Neuronal stem cell (in vitro differentiated cells): ENCODE measurements around the gene FAAP100.
A peak's percentile ranks its signal among the peaks of the same experiment; 100 is the strongest.

Experiments
- DNase-seq: peaks from one replicate; pipeline ENCODE4 v3.0.0-alpha.2; 2013; ENCODE audit warnings: low spot score
- H2AFZ ChIP-seq: one replicate; pipeline ENCODE4 v1.6.1; 2013; ENCODE audit warnings: mild to moderate bottlenecking, low read length, inconsistent platforms
- H2AK5ac ChIP-seq: 2 replicates; pipeline ENCODE4 v1.6.1; 2013; ENCODE audit warnings: low read depth, mild to moderate bottlenecking, inconsistent platforms, low read length, moderate library complexity, mixed read lengths
- H2BK120ac ChIP-seq: 2 replicates; pipeline ENCODE4 v1.6.1; 2013; ENCODE audit warnings: low read depth, mild to moderate bottlenecking, inconsistent platforms, low read length, moderate library complexity, mixed read lengths
- H2BK12ac ChIP-seq: one replicate; pipeline ENCODE4 v1.6.1; 2013; ENCODE audit warnings: low read length, inconsistent platforms
- H2BK15ac ChIP-seq: 2 replicates; pipeline ENCODE4 v1.6.1; 2013; ENCODE audit warnings: mild to moderate bottlenecking, low read length, inconsistent platforms, mixed read lengths
- H2BK5ac ChIP-seq: one replicate; pipeline ENCODE4 v1.6.1; 2013; ENCODE audit warnings: inconsistent platforms, mild to moderate bottlenecking, low read length, moderate library complexity
- H3K14ac ChIP-seq: one replicate; pipeline ENCODE4 v1.6.1; 2013; ENCODE audit warnings: low read length, inconsistent platforms
- H3K18ac ChIP-seq: 2 replicates; pipeline ENCODE4 v1.6.1; 2013; ENCODE audit warnings: low read length, inconsistent platforms
- H3K23ac ChIP-seq: 2 replicates; pipeline ENCODE4 v1.6.1; 2013; ENCODE audit warnings: low read depth, mild to moderate bottlenecking, mixed read lengths, low read length, inconsistent platforms; ENCODE audit not compliant: poor library complexity
- H3K27ac ChIP-seq: replicated peaks from 3 replicates; pipeline ENCODE4 v1.5.1; 2013; ENCODE audit warnings: low read length, inconsistent platforms
- H3K27me3 ChIP-seq, 3 experiments: 2 replicates each; pipeline ENCODE4 v1.6.1; 2013; ENCODE audit warnings: low read length in 3 of 3, mild to moderate bottlenecking in 2 of 3, inconsistent platforms in 1 of 3, low read depth in 1 of 3, mixed read lengths in 1 of 3, moderate library complexity in 1 of 3; ENCODE audit not compliant: control insufficient read depth in 3 of 3, insufficient read depth in 3 of 3
- H3K36me3 ChIP-seq, 2 donors: replicated peaks in 1 of 2; 2 replicates each; pipeline ENCODE4 v1.6.1; 2013; ENCODE audit warnings: low read length in 2 of 2; ENCODE audit not compliant: control insufficient read depth in 2 of 2, insufficient read depth in 2 of 2
- H3K4ac ChIP-seq: 2 replicates; pipeline ENCODE4 v1.6.1; 2013; ENCODE audit warnings: inconsistent platforms, mild to moderate bottlenecking, low read length, moderate library complexity
- H3K4me1 ChIP-seq, 2 donors: 1 replicate in 1 of 2; 2 replicates in 1 of 2; pipeline ENCODE4 v1.6.1; 2013; ENCODE audit warnings: low read length in 2 of 2, low read depth in 1 of 2; ENCODE audit not compliant: control insufficient read depth in 2 of 2, insufficient read depth in 1 of 2
- H3K4me2 ChIP-seq: one replicate; pipeline ENCODE4 v1.6.1; 2013; ENCODE audit warnings: mild to moderate bottlenecking, low read length, inconsistent platforms; ENCODE audit not compliant: insufficient read depth, poor library complexity, severe bottlenecking
- H3K4me3 ChIP-seq, 2 donors: 2 replicates each; pipeline ENCODE4 v1.5.1; 2013; ENCODE audit warnings: low read length in 2 of 2, mild to moderate bottlenecking in 2 of 2, inconsistent platforms in 1 of 2, moderate library complexity in 1 of 2
- H3K79me1 ChIP-seq: one replicate; pipeline ENCODE4 v1.6.1; 2013; ENCODE audit warnings: low read depth, mild to moderate bottlenecking, inconsistent platforms, low read length, moderate library complexity
- H3K9ac ChIP-seq: one replicate; pipeline ENCODE4 v1.6.1; 2013; ENCODE audit warnings: mild to moderate bottlenecking, low read depth, low read length, inconsistent platforms; ENCODE audit not compliant: poor library complexity
- H3K9me3 ChIP-seq, 2 donors: replicated peaks in 1 of 2; 2 replicates each; pipeline versions ENCODE3 to v1.6.1; 2013; ENCODE audit warnings: low read length in 2 of 2, mild to moderate bottlenecking in 2 of 2, inconsistent platforms in 1 of 2, low read depth in 1 of 2, mixed read lengths in 1 of 2, moderate library complexity in 1 of 2; ENCODE audit not compliant: control insufficient read depth in 2 of 2, insufficient read depth in 1 of 2
- H4K8ac ChIP-seq: one replicate; pipeline ENCODE4 v1.6.1; 2013; ENCODE audit warnings: low read depth, mild to moderate bottlenecking, inconsistent platforms, low read length, moderate library complexity
- H4K91ac ChIP-seq: one replicate; pipeline ENCODE4 v1.6.1; 2013; ENCODE audit warnings: low read length, low read depth, mild to moderate bottlenecking, inconsistent platforms; ENCODE audit not compliant: poor library complexity
- WGBS, 2 donors: extraction: QIAGEN DNeasy Blood & Tissue Kit; methylation state at CpG; one replicate each; pipeline ENCODE4 v1.1.7; 2013; ENCODE audit warnings: missing lambda C conversion rate in 2 of 2, mixed read lengths in 1 of 2; ENCODE audit not compliant: insufficient read length in 2 of 2, insufficient replicate concordance in 1 of 2; ENCODE audit errors: extremely low coverage in 2 of 2; 5-methylcytosine and 5-hydroxymethylcytosine counted together

The FAAP100 gene

GRCh38 chr17:81518113-81518784 is 33.9 kb downstream of the FAAP100 start:
- peak overlapping the region; percentile 47 for H3K14ac ChIP-seq
- H2AK5ac ChIP-seq: peak overlapping the region; percentile 94
- no CpG with 5 or more reads among the region's 24 CpGs for WGBS, 2 donors
- H3K36me3 ChIP-seq: no peaks in the 10 kb centered on the region
- H3K4me3 ChIP-seq: no peak overlapping the region
- H2BK15ac ChIP-seq: no peak overlapping the region
- H3K27me3 ChIP-seq: peaks cover 0 to 43% (median 14%) of the 10 kb centered on the region in 3 experiments
- H3K9me3 ChIP-seq: no peaks in the 10 kb centered on the region
- H3K18ac ChIP-seq: peak overlapping the region; percentile 77
- H3K4ac ChIP-seq: no peak overlapping the region
- H2BK5ac ChIP-seq: no peak overlapping the region
- peak overlapping the region; percentile 44 for H3K9ac ChIP-seq
- peaks cover 23 to 32% of the 10 kb centered on the region in 2 donors for H3K4me1 ChIP-seq
- H3K23ac ChIP-seq: peak overlapping the region; percentile 97
- H3K79me1 ChIP-seq: peaks cover 12% of the 10 kb centered on the region
- H4K8ac ChIP-seq: no peak overlapping the region
- no peak overlapping the region for H2AFZ ChIP-seq
- no peak overlapping the region for H2BK12ac ChIP-seq
- no peak overlapping the region for H2BK120ac ChIP-seq
- DNase-seq: no peak
- H3K27ac ChIP-seq: no peak overlapping the region
- H3K4me2 ChIP-seq: peak overlapping the region; percentile 69
- H4K91ac ChIP-seq: no peak overlapping the region

GRCh38 chr17:81517339-81518112 is 34.6 kb downstream of the FAAP100 start:
- Histone ChIP-seq H3K79me1 (peaks cover 12% of the 10 kb centered on the region), H4K8ac (no peak overlapping the region), H3K27me3 (peaks cover 0 to 41% (median 14%) of the 10 kb centered on the region in 3 experiments), H2BK12ac (no peak overlapping the region), H3K27ac (no peak overlapping the region), H3K9me3 (no peaks in the 10 kb centered on the region), H3K4me3 (no peak overlapping the region), H2BK5ac (peak overlapping the region; percentile 39), H3K4me1 (peaks cover 21 to 26% of the 10 kb centered on the region in 2 donors), H3K4ac (peak overlapping the region; percentile 66), H3K14ac (no peak overlapping the region), H3K18ac (peak overlapping the region; percentile 17), H4K91ac (no peak overlapping the region), H2AK5ac (peak overlapping the region; percentile 58), H3K9ac (no peak overlapping the region), H3K23ac (peak overlapping the region; percentile 6), H3K36me3 (no peaks in the 10 kb centered on the region), H2BK120ac (no peak overlapping the region), H2BK15ac (no peak overlapping the region), H2AFZ (no peak overlapping the region), H3K4me2 (no peak overlapping the region)
- WGBS, 2 donors: no CpG with 5 or more reads among the region's 24 CpGs
- DNase-seq: no peak

GRCh38 chr17:81517009-81517338 is 35.2 kb downstream of the FAAP100 start:
- H3K4me1 ChIP-seq: peaks cover 21 to 29% of the 10 kb centered on the region in 2 donors
- peaks cover 0 to 37% (median 14%) of the 10 kb centered on the region in 3 experiments for H3K27me3 ChIP-seq

GRCh38 chr17:81516439-81516838 is 35.7 kb downstream of the FAAP100 start:
- no peaks in the 10 kb centered on the region for H3K9me3 ChIP-seq
- no peak overlapping the region for H2AFZ ChIP-seq
- no peak overlapping the region for H3K18ac ChIP-seq
- H3K36me3 ChIP-seq: peaks cover 5 to 8% of the 10 kb centered on the region in 2 donors
- no peak overlapping the region for H3K4ac ChIP-seq
- H2BK12ac ChIP-seq: peak overlapping the region; percentile 2
- peak overlapping the region; percentile 82 for H3K14ac ChIP-seq
- H3K23ac ChIP-seq: no peak overlapping the region
- H3K4me1 ChIP-seq: peaks cover 21 to 29% of the 10 kb centered on the region in 2 donors
- DNase-seq: no peak
- H3K27me3 ChIP-seq: peaks cover 0 to 37% (median 14%) of the 10 kb centered on the region in 3 experiments
- no peak overlapping the region for H3K4me2 ChIP-seq
- WGBS, 2 donors: no CpG with 5 or more reads among the region's 4 CpGs
- H2BK120ac ChIP-seq: no peak overlapping the region
- peaks cover 18% of the 10 kb centered on the region for H3K79me1 ChIP-seq
- H3K4me3 ChIP-seq: peak overlapping the region in 1 of 2 donors; percentile 95
- H4K8ac ChIP-seq: no peak overlapping the region
- H4K91ac ChIP-seq: no peak overlapping the region
- peak overlapping the region; percentile 90 for H2AK5ac ChIP-seq
- no peak overlapping the region for H2BK5ac ChIP-seq
- H3K27ac ChIP-seq: no peak overlapping the region
- no peak overlapping the region for H2BK15ac ChIP-seq
- H3K9ac ChIP-seq: no peak overlapping the region

More at GRCh38 chr17:81517009-81517338, 35.2 kb downstream of the FAAP100 start:
- Histone ChIP-seq H3K27ac (no peak overlapping the region), H3K9ac (no peak overlapping the region), H3K4ac (no peak overlapping the region), H3K4me3 (no peak overlapping the region), H3K79me1 (peaks cover 13% of the 10 kb centered on the region), H2BK5ac (peak overlapping the region; percentile 39), H2BK120ac (no peak overlapping the region), H3K14ac (no peak overlapping the region), H2BK12ac (no peak overlapping the region), H3K36me3 (peaks cover 0 to 3% of the 10 kb centered on the region in 2 donors), H3K18ac (peak overlapping the region; percentile 17), H2AFZ (no peak overlapping the region), H3K4me2 (no peak overlapping the region), H4K91ac (no peak overlapping the region), H2BK15ac (no peak overlapping the region), H3K23ac (peak overlapping the region; percentile 6), H3K9me3 (no peaks in the 10 kb centered on the region), H2AK5ac (peak overlapping the region; percentile 46), H4K8ac (no peak overlapping the region)
- no CpG with 5 or more reads among the region's 9 CpGs for whole genome bisulfite sequencing, 2 donors
- no peak for DNase-seq
